Upper lobe of right lung (tissue), 1 donor: ENCODE measurements around the gene HDHD2. TPM values are rescaled to one million over a fixed set of nuclear protein-coding genes. Genes with fewer than 3 reads are reported as not detected.

Experiments used
- ATAC-seq: fragments of 200-7000 bp; cut with Tn5 transposase; one replicate; pipeline ENCODE4 v1.9.1; 2020; ENCODE audit warnings: mild to moderate bottlenecking, moderate library complexity
- DNase-seq: peaks from one replicate; pipeline ENCODE4 v3.0.0-alpha.2; 2020
- H3K27ac ChIP-seq: fragments of 200-600 bp; one replicate; pipeline ENCODE4 v1.8.0; 2022
- H3K27me3 ChIP-seq: fragments of 200-600 bp; one replicate; pipeline ENCODE4 v1.8.0; 2022; ENCODE audit warnings: mild to moderate bottlenecking
- H3K36me3 ChIP-seq: fragments of 200-600 bp; one replicate; pipeline ENCODE4 v1.8.0; 2022
- H3K4me1 ChIP-seq: fragments of 200-600 bp; one replicate; pipeline ENCODE4 v1.8.0; 2022
- H3K4me3 ChIP-seq: fragments of 200-600 bp; one replicate; pipeline ENCODE4 v1.8.0; 2022; ENCODE audit warnings: mild to moderate bottlenecking
- H3K9me3 ChIP-seq: fragments of 200-600 bp; one replicate; pipeline ENCODE4 v1.8.0; 2022
- intact Hi-C: fragments of 100-400 bp; cut with DNase I; formaldehyde crosslinking; loops from one replicate; pipeline ENCODE4 v1.11.0; 2022
- total RNA-seq: library from RNA; stranded (reverse); fragmentation: NEBNext Ultra II Directional; extraction: Animal tissue kit (Norgen Biotek cat#: 25700); gene quantifications from one replicate; pipeline ENCODE4 v1.2.1, GENCODE V29; 2021
- TF ChIP-seq, protein P1 (sequence below): fragments of 200-600 bp; IDR thresholded peaks from one replicate; pipeline ENCODE4 v1.8.0; 2022; ENCODE audit warnings: antibody characterized with exemption
- donor health status: DM: no; HTN: yes; CAD: no; lungs with severe emphysema.

Gene HDHD2
- total RNA-seq, 1 donor from 2014 or later: 38.2 TPM

GRCh38 chr18:47113796-47114540 lies 36.3 kb downstream of the HDHD2 start:
- no peaks in the 10 kb centered on the region for H3K4me1 ChIP-seq
- H3K27ac ChIP-seq: no peak overlapping the region
- ATAC-seq (no peak), DNase-seq (no peak)
- no peak overlapping the region for H3K4me3 ChIP-seq
- TF ChIP-seq, protein P1, sequence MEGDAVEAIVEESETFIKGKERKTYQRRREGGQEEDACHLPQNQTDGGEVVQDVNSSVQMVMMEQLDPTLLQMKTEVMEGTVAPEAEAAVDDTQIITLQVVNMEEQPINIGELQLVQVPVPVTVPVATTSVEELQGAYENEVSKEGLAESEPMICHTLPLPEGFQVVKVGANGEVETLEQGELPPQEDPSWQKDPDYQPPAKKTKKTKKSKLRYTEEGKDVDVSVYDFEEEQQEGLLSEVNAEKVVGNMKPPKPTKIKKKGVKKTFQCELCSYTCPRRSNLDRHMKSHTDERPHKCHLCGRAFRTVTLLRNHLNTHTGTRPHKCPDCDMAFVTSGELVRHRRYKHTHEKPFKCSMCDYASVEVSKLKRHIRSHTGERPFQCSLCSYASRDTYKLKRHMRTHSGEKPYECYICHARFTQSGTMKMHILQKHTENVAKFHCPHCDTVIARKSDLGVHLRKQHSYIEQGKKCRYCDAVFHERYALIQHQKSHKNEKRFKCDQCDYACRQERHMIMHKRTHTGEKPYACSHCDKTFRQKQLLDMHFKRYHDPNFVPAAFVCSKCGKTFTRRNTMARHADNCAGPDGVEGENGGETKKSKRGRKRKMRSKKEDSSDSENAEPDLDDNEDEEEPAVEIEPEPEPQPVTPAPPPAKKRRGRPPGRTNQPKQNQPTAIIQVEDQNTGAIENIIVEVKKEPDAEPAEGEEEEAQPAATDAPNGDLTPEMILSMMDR: no peak
- H3K9me3 ChIP-seq: no peaks in the 10 kb centered on the region
- no peaks in the 10 kb centered on the region for H3K27me3 ChIP-seq
- intact Hi-C loops: no loop called here
- peaks cover 61% of the 10 kb centered on the region for H3K36me3 ChIP-seq

DNA sequence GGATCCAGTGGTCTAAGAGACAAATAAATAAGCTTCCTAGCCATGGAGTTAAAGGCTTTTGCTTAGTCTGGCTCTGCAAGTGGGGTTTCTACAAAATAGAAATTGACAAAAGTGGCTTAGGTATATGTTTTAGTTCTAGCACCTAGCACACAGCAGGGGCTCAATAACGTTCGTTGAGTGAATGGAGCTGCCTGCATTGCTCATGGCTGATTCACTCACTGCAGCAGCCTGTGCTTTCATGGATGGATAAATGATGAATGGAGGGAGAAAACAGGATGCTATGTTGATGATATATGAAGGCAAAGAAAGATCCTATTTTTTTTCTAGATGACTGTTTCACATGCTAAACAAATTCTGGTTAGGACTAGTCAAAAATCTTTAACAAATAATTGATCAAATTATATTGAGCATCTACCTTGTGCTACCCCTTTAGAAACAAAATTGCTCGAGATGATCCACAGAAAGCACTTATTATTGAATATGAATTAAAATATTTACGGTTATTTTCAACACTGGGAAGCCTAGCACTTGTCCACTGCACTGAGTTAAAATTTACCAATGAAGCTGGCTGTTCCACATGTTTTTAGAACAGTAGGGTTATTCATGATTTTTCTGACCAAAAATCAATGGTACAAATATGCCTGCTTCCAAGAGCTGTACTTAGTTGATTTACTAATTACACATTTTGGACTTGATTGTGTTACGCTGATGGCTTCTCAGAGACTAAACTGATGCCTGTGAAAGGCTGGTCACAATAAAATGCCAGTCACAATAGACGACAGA lies 39.6 kb downstream of the HDHD2 start:
- intact Hi-C loops: no loop called here
- peaks cover 92% of the 10 kb centered on the region for H3K36me3 ChIP-seq
- no peak for ATAC-seq

GRCh38 chr18:47109720-47110119 lies 40.6 kb downstream of the HDHD2 start:
- Histone ChIP-seq H3K36me3 (peaks cover 84% of the 10 kb centered on the region), H3K4me3 (no peak overlapping the region), H3K9me3 (no peaks in the 10 kb centered on the region), H3K27ac (no peak overlapping the region), H3K27me3 (no peaks in the 10 kb centered on the region), H3K4me1 (no peaks in the 10 kb centered on the region)
- DNase-seq (no peak), ATAC-seq (no peak)
- TF ChIP-seq, protein P1: no peak
- intact Hi-C loops: no loop called here

More for the DNA sequence above, 39.6 kb downstream of the HDHD2 start:
- no peak overlapping the region for H3K27ac ChIP-seq
- TF ChIP-seq, protein P1: no peak
- no peaks in the 10 kb centered on the region for H3K27me3 ChIP-seq
- no peaks in the 10 kb centered on the region for H3K4me1 ChIP-seq
- no peaks in the 10 kb centered on the region for H3K9me3 ChIP-seq
- no peak overlapping the region for H3K4me3 ChIP-seq
- no peak for DNase-seq

GRCh38 chr18:47108998-47109405 lies 41.3 kb downstream of the HDHD2 start:
- H3K27me3 ChIP-seq: no peaks in the 10 kb centered on the region
- H3K27ac ChIP-seq: no peak overlapping the region
- H3K9me3 ChIP-seq: no peaks in the 10 kb centered on the region
- intact Hi-C loops: no loop called here
- TF ChIP-seq, protein P1: no peak
- DNase-seq (no peak), ATAC-seq (no peak)
- no peaks in the 10 kb centered on the region for H3K4me1 ChIP-seq
- no peak overlapping the region for H3K4me3 ChIP-seq
- H3K36me3 ChIP-seq: peaks cover 84% of the 10 kb centered on the region

DNA sequence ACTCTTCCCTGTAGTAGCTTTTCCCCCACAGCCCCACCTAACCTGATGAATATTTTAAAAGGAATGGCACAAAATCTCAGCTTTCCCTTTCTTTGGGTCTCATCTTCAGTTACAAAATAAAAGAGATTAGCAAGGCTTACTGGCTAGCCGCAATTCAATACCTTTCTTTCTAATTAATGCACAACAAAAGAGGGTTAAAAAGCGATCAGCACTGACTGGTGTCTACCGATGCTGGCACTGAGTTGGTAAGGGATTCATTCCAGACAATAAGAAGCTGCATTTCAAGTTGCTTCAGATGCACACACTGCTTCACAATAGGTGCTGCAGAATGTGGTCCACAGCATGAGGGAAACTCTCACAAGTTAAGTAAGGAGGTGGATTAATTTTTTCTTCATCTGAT lies 41.9 kb downstream of the HDHD2 start:
- peaks cover 81% of the 10 kb centered on the region for H3K36me3 ChIP-seq
- DNase-seq: no peak
- H3K9me3 ChIP-seq: no peaks in the 10 kb centered on the region
- intact Hi-C loops: no loop called here
- ATAC-seq: no peak
- TF ChIP-seq, protein P1: no peak
- H3K4me1 ChIP-seq: no peaks in the 10 kb centered on the region
- H3K27me3 ChIP-seq: no peaks in the 10 kb centered on the region
- H3K4me3 ChIP-seq: no peak overlapping the region
- no peak overlapping the region for H3K27ac ChIP-seq
